HTR-8/SVneo (cell line): ENCODE measurements around the gene PCDHA8.
"Not testable (repeated sequence)": the region's sequence is repeated elsewhere in the genome, so short reads cannot be mapped to it uniquely, and the experiment has no call there.

Experiments used
- DNase-seq: peaks from one replicate; pipeline ENCODE4 v3.0.0; 2011; ENCODE audit warnings: low spot score, mixed read lengths; ENCODE audit not compliant: insufficient read length
- FAIRE-seq: peaks from 2 replicates; lab custom pipeline; 2011; peaks lifted over from hg19 to GRCh38; lab: Jason Lieb, UNC

PCDHA8 gene

GRCh38 chr5:140840978-140841962 is at the start of gene PCDHA8:
Gene PCDHA8 (plus strand): TSS chr5:140841187. CDS start chr5:140841322, 135 bp downstream.
- DNase-seq, result peak; percentile 43
- no peak for FAIRE-seq

GRCh38 chr5:140794595-140795258 is 46.3 kb upstream of the PCDHA8 start, which contains the start of gene PCDHA2:
Gene PCDHA2 (plus strand): TSS chr5:140794852.
- FAIRE-seq, result no peak
- peak; percentile 21 for DNase-seq

GRCh38 chr5:140795259-140795641 is 45.7 kb upstream of the PCDHA8 start:
- no peak for FAIRE-seq
- DNase-seq, result peak; percentile 31

- not testable (repeated sequence) for DNase-seq
- peak; percentile 48 for FAIRE-seq
These were observed 44.8 kb upstream of the PCDHA8 start for GRCh38 chr5:140796072-140796717.

- DNase-seq, result no peak
- FAIRE-seq, result no peak
These were observed 44.3 kb upstream of the PCDHA8 start for GRCh38 chr5:140796718-140797095.

GRCh38 chr5:140800816-140801493 is 40.0 kb upstream of the PCDHA8 start, which contains the start of gene PCDHA3:
Gene PCDHA3 (plus strand): TSS chr5:140801057.
- DNase-seq (no peak), FAIRE-seq (no peak)

GRCh38 chr5:140801494-140801841 is 39.5 kb upstream of the PCDHA8 start:
- DNase-seq (no peak), FAIRE-seq (no peak)

GRCh38 chr5:140802381-140802780 is 38.6 kb upstream of the PCDHA8 start:
- peak; percentile 62 for FAIRE-seq
- not testable (repeated sequence) for DNase-seq

- FAIRE-seq (no peak), DNase-seq (no peak)
These were observed 38.2 kb upstream of the PCDHA8 start for GRCh38 chr5:140802781-140803271.

GRCh38 chr5:140806834-140807775 is 33.9 kb upstream of the PCDHA8 start, which contains the start of gene PCDHA4:
Gene PCDHA4 (plus strand): TSS chr5:140807068.
- FAIRE-seq (peak; percentile 63), DNase-seq (no peak)

- not testable (repeated sequence) for DNase-seq, FAIRE-seq
These were observed 32.6 kb upstream of the PCDHA8 start for GRCh38 chr5:140808241-140808888.

GRCh38 chr5:140808889-140809291 is 32.1 kb upstream of the PCDHA8 start:
- FAIRE-seq (no peak), DNase-seq (no peak)

- no peak for DNase-seq
- no peak for FAIRE-seq
These were observed 19.4 kb upstream of the PCDHA8 start, which contains the start of gene PCDHA5 for GRCh38 chr5:140821375-140822280. Gene PCDHA5 (plus strand): TSS chr5:140821613.

- DNase-seq (no peak), FAIRE-seq (no peak)
These were observed 18.7 kb upstream of the PCDHA8 start for GRCh38 chr5:140822281-140822629.

GRCh38 chr5:140822969-140823368 is 18.0 kb upstream of the PCDHA8 start:
- not testable (repeated sequence) for FAIRE-seq, DNase-seq

GRCh38 chr5:140823475-140823874 is 17.5 kb upstream of the PCDHA8 start:
- no peak for FAIRE-seq
- no peak for DNase-seq

GRCh38 chr5:140827704-140828361 is 13.2 kb upstream of the PCDHA8 start, which contains the start of gene PCDHA6:
Gene PCDHA6 (plus strand): TSS chr5:140827960. CDS start chr5:140828092, 132 bp downstream.
- DNase-seq (peak; percentile 32), FAIRE-seq (no peak)
